Nasal cavity respiratory epithelium epithelial cell of viscerocranial mucosa (primary cell): ENCODE data around the gene C3. TPM values are rescaled to one million over a fixed set of nuclear protein-coding genes. Genes with fewer than 3 reads are reported as not detected.

Experiments
- total RNA-seq: library from RNA; depleted of rRNA; stranded (reverse); fragments of >200 nt; gene quantifications from 2 replicates; pipeline ENCODE4 v1.2.3, GENCODE V29; 2014

C3 gene
- 8.5 and 260 TPM in 2 replicates for total RNA-seq

DNA sequence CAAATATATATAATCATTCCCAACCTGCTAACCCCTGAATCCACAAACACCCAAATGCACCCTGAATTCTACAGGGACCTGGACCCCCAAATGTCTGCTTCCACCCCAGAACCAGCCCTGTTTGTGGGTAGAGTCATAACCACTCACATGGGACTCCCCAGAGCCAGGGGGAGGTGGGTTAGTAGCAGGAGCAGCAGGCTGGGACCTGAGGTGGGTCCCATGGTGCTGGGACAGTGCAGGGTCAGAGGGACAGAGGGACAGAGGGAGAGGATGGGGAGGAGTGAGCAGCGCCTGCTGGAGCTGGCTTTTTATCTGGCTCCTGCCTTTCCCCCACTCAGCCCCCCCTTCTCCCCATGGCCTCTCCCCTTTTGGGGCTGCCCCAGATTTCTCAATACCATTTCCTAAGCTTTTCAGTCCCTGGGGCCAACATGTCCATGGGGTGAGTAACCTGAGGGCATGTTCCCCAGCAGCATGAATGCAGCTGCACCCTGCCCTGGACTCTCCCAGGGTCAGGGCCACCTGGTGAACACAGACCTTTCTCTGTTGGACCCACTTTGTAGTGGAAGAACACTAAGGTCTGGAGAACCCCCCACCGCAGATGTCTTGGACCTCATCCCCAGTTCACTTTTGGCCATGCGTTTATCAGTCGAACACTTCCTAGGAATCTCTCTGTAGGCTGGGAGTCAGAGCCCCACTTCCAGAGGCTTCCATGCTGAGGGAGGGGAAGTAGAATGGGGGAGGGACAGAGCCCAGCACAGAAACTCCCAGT is at the start of gene C3:
Gene C3, minus strand, starts transcription at position 282 of the 769 bp plus-strand sequence. Its CDS starts 61 bp downstream, at position 221.

DNA sequence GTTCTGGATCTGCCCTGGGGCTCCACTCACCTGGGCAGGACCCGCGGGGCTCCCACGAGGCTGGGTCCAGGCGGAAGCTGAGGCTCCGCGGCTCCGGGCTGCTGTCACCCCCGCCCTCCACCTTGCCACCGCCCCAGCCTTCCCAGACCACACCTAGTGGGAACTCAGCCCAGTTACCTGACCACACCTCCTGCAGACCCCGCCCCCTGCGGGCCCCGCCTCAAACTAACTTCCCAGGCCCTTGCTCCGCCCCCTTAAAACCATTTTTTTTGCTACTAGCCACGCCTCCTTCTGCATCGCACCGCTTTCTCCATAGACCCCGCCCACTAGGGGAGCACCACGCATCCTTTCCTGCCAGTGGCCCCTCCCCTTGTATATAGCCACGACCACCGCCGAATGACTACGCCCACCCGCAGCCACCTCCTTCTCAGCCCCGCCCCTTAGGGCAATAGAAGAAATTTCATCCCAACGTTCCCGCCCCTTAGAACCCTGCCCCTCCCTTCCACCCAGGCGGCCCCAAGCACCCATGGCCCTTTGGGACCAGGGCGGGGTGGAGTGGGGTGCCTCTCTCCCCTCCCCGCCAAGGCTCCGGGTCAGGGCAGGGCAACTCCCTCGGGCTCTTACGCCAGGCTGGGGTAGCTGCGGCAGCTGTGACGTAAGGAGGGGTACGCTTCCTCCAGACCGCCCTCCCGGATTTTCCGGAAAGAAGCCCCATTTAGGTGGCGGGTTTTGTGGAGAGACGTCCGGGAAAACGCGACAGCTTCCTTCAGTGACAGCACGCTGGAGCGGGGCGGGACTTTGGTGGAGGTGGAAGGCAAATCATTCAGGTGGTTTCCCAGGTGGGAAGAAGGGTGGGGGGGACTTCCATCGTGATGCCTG is 47.1 kb upstream of the C3 start, which contains the start of gene SH2D3A:
Gene SH2D3A, minus strand, starts transcription at position 79 of the 879 bp plus-strand sequence. CDS start 3,687 bp downstream, outside the sequence.

DNA sequence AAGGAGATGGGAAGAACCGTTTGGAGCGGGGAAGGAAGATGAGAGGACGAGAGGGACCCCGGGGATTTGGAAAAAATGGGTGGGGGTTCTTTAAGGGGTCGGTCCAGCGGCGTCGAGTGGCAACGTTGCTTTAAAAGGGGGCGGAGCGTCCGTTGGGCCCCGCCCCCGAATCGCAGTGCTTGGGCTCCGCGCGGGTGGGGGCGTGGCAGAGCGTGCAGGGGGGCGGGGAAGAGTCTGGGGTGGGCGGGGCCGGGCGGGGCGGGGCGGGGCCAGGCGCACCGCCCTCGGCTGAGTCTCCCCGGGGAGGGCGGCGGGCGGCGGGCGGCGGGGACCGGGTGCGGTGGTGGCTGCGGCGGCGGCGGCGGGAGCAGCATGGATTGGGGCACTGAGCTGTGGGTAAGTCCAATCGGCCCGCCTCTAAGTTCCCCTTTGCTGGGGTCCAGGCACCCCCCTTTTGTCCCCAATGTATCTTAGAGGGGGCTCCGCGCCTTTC is 19.0 kb upstream of the C3 start, which contains the start of gene TRIP10:
Gene TRIP10, plus strand, starts transcription at position 291 of the 493 bp plus-strand sequence. Its CDS starts 82 bp downstream, at position 373.

DNA sequence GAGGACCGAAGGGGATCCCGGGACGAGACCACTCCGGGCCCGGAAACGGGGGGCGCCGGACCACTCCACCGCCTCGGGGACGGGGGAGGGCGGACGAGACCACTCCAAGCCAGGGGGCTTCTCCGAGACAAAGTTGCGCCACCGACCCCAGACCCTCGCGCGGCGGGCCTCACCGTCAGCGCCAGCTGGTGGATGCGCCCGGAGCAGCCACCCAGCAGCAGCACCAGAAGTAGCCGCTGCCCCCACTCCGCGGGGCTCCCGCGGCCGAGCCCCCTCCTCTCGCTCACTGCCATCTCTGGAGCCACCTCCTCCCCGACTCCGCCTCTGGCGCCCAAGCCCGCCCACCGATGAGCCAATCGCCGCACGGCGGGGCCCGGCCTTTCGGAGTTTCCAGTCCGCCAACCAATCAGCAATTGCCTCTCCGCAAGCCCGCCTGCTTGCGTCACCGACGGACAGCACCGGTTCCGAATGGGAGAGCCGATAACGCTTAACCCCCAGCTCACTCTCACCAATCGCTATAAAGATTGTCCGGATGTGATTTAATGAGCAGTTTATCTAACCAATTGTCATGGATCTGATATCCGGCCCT is 16.9 kb upstream of the C3 start, which contains the start of gene GPR108:
Gene GPR108, minus strand, starts transcription at position 297 of the 589 bp plus-strand sequence. Its CDS starts 4 bp downstream, at position 293.

Other genes starting within 250 kb of the C3 start
- under 0.01 and 0.07 TPM in 2 replicates for gene DENND1C, start 238.9 kb downstream of the C3 start, total RNA-seq
- gene TUBB4A, start 218.3 kb downstream of the C3 start, total RNA-seq: not detected in 2 replicates
- 1.8 and 4.1 TPM in 2 replicates for gene TNFSF9, start 189.6 kb downstream of the C3 start, total RNA-seq
- not detected in 2 replicates for gene CD70, start 129.5 kb downstream of the C3 start, total RNA-seq
- 0.07 TPM in 1 of 2 replicates, not detected in the other for gene TNFSF14, start 50.5 kb downstream of the C3 start, total RNA-seq
- 84.1 and 87.7 TPM in 2 replicates for gene GPR108, start 16.9 kb upstream of the C3 start, total RNA-seq
- 56.7 and 66.8 TPM in 2 replicates for gene TRIP10, start 19.0 kb upstream of the C3 start, total RNA-seq
- 44.9 and 56.4 TPM in 2 replicates for gene SH2D3A, start 46.8 kb upstream of the C3 start, total RNA-seq
- 1.7 TPM in 1 of 2 replicates, not detected in the other for gene VAV1, start 52.1 kb upstream of the C3 start, total RNA-seq
- gene ADGRE1, start 166.9 kb upstream of the C3 start, total RNA-seq: not detected in 2 replicates